AML-193 (cell line): ENCODE results near the gene NLK.
A peak's percentile ranks its signal among the peaks of the same experiment; 100 is the strongest.

Source experiments
- DNase-seq, 2 experiments: peaks; one replicate each; lab custom pipeline; 2025; lab: John Stamatoyannopoulos, UW

Gene NLK

GRCh38 chr17:28040406-28040805 is 2.1 kb upstream of the NLK start:
- no peak for DNase-seq

DNA sequence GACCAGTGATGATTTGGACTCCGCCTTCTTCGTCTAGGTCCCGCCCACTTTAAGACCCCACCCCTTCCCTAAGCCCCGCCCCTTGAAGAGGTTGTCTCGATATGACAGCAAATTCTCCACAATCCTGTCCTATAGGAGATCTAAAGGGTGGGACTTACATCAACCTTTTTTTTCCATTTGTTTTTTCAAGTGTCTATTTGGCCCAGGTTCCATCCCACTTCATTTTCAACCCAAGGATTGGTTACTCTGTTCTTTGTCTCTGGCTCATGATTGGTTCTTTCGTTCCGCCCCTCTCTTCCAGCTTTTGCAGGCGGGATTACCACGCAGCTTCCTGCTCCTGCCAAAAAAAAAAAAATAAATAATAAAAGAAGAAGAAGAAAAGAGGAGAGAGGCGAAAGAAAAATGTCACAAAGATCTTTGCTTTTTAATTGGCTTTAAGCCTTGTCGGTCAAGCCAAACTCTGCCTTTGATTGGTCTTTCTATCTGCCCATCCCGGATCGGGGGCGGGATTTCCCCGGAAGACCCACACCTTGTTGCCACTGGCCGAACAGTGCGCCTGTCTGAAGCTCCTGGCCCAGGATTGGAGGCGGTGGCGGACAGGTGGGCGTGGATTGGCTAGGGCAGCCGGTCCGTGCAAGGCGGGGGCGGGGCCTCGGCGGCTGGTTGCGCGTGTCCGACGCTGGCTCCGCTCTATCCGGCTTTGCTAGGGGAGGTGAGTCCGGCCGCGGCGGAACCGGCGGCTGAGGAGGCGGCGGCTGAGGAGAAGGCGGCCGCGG is 1.2 kb upstream of the NLK start:
- DNase-seq, result peak; percentile 100

DNA sequence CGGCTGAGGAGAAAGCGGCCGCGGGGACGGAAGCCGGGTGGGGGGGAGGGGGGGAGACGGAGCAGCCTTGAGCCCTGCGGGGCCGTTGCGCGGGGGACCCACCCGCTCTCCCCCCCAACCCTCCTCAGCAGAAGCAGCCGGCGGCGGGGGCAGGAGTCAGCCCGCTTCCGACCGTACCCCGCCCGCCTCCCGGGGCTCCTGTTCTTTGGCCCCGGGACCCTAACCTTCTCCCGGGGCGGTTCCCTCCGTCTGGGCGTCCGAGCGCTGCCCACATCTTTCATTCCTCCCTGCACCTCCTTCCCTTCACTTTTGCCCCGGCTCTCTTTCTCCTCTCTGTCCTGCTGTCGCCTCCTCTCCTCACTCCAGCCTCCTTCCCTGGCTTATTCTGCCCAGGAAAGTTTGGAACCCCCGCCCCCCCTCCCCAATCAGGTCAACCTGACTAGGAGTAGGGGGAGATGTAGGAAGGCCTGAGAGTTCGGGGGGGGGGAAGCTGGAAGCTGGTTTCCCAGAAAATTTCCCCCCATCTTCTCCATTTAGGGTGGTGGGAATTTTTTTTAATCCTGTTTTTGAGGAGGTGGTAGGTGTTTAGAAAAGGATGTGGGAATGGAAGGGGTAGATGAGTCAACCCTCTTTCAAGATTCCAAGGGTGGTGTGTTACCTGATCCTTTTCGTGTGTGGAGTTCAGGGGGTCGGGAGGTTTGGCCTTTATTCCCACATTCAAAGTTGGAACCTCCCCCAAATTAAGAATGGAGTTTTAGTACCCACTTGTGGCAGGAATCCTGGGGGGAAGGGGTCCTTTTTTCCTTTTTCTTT is 427 bp upstream of the NLK start:
- peak in 1 of 2 experiments; percentile 16 for DNase-seq

- no peak for DNase-seq
These were observed 329 bp downstream of the NLK start for GRCh38 chr17:28042721-28043291.

DNA sequence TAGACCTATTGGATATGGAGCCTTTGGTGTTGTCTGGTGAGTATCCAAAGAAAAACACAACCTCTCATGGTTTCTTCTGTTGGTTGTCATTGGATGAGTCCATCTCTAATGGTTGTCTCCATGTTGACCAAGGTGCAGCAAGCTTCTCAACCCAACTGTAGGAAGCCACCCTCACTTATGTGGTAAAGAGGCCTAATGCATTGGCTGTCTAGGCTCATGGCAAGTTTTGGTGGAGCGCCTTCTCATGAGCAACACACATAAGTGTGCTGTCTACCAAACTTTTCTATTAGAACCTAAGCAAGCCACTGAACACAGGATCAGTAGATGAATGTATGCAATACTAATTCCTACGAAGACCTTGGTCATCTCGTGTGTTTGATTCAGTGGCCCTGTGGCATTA is 819 bp downstream of the NLK start:
- no peak for DNase-seq

- no peak for DNase-seq
These were observed 1.3 kb downstream of the NLK start for GRCh38 chr17:28043741-28044140.

GRCh38 chr17:28045304-28045703 is 2.8 kb downstream of the NLK start:
- DNase-seq, result no peak

DNA sequence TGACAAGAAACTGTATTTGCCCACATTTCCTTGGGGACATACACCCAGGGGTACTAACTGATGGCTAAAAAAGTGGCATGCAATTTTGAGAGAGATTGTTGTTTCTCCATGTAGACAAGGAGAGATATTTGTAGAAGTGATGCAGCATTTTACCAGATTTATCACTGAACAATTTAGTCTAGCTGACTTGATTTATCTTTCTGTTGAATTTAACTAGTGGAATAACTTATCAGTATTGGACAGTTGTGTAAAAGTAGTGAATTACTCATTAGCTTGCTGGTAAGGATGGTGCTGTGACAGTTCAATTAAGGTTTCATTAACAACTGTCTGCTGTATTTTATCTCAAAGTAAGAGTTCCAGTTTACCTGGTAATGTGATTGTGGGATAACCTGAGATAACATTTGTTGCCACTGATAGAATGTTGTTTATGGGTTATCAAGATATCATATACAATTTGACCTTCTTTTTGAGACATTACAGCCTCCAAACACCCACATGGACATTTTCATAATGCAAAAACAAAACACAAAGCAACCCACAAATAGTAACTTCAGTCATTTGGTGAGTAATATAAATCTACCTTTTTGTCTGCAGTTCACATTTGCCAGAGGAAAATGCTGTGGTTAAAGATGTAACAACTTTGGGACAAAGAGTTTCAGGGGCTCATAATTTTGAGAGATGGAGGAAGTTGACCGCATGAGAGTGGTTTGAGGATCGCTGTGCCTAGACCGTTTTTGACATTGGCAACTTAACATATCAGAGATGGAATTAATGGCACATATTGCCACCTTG is 3.8 kb downstream of the NLK start:
- no peak for DNase-seq

DNA sequence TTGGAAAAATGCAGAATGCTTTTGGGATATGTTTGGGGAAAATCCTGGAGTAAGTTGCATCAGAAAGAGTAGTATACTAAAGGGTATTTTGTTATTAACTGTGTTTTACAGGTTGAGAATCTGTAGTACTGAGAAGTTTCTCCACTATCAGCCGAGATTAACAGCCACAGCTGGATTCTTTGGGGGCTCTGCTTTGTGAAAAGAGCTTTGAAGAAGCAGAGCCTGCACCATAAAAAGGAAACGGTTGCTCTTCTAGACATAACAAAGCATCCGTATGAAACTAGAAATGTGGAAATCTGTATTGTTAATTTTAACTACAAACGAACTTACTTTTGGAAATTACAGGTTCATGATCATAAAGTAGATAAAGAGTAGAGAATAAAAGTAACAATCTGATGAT is 5.3 kb downstream of the NLK start:
- DNase-seq, result no peak

GRCh38 chr17:28049071-28049470 is 6.6 kb downstream of the NLK start:
- DNase-seq, result no peak

- no peak for DNase-seq
These were observed 10.7 kb downstream of the NLK start for GRCh38 chr17:28053044-28053670.

DNA sequence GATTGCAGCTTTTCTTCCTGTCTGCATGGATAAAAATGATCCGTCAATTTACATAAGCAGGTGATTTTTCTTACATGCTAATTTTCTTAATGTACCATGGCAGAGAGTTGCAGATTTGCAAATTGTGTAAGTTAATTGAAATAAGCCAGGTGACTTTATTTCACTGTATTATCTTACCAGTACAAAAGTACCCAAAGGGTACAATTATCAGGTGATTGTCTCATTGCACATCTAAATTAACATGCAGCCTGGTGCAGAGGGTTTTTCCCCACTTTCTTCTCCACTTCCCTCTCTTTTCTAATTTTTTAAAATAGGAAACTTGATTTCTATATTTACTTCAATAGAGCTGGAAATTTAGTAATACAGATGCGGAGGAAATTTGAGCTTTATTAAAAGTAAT is 11.2 kb downstream of the NLK start:
- DNase-seq, result no peak

DNA sequence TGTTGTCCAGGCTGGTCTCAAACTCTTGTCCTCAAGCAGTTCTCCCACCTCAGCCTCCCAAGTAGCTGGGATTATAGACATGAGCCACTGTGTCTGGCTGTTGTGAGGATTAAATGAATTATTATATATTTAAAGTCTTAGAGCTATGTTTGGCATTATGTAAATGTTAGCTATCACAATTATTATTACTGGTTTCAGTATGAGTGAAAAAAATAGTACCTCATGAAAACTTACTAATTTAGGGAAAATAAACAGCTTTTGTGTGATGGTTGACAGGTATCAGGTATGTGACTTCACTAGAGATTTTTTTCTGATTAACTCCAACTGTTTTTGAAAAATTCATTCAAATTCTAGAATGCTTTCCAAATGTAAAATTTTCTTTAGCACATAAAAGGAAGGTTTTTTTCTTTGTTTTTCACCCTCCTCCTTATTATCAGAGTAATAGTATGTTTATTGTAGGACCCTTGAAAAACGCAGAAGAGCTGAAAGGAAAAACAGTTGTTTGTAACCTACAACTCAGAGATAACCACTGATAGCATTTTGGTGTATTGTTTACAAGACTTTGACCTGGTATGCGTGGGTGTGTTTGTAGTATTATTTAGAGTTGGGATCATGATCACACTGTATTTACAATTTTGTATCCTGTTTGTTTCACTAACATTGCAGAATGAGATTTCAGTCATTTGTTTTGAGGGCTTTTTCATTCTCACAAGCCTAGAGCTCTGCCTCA is 13.2 kb downstream of the NLK start:
- no peak for DNase-seq

GRCh38 chr17:28056276-28056620 is 13.8 kb downstream of the NLK start:
- DNase-seq, result no peak

- peak; percentile 45 to 60 for DNase-seq
These were observed 15.3 kb downstream of the NLK start for GRCh38 chr17:28057731-28058246.

- DNase-seq, result no peak
These were observed 17.2 kb downstream of the NLK start for GRCh38 chr17:28059675-28060074.

GRCh38 chr17:28065706-28066105 is 23.2 kb downstream of the NLK start:
- DNase-seq, result no peak

- no peak for DNase-seq
These were observed 26.6 kb downstream of the NLK start for GRCh38 chr17:28069061-28069460.

DNA sequence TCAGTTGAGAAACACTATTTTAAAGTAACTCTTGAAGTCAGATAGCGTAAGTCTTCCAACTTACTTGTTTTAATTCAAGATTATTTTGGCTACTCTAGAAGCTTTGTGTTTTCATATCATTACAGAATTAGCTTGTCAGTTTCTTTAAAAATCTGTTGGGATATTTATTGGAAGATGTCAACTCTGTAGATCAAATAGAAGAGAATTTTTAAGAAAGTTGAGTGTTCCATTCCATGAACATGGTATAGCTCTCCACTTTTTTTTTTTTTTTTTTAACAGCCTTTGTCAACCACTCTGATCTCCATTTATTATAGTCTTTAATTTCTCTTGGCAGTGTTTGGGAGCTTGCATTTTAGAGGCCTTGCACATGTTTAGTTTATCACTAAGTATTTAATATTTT is 28.7 kb downstream of the NLK start:
- DNase-seq, result no peak

DNA sequence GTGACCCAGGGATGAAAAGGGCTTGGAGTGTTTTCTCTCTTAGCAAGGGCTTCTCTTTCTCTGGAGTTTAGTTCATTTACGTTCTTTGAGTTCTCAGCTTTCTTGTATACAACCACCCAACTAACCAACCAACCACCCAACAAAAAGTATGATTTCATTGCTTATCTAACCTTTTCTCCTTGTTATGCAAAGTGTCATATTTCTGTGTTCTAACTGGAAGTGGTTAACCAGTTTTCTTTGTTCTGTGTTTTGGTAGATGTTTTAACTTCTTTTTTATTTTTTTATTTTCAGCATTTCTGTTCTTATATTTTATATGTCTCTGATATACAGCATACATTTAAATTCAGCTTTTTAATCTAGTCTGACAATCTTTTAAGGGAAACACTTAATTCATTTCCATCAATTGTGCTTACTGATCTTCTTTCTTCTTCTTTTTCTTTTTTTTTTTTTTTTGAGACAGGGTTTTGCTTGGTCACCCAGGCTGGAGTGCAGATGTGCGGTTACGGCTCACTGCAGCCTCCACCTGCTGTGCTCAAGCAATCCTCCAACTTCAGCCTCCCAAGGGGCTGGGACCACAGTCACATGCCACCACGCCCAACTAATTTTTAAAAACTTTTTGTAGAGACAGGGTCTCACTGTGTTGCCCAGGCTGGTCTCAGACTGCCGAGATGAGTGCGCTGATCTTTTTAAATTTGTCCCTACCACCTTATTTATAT is 29.6 kb downstream of the NLK start:
- no peak for DNase-seq
